Body of pancreas (tissue), 4 donors: Measurements from ENCODE around the gene PHLDA1. TPM values are rescaled to one million over a fixed set of nuclear protein-coding genes. Genes with fewer than 3 reads are reported as not detected.

Experiments
- ATAC-seq: fragments of 150-250 bp; one replicate; pipeline ENCODE4 v1.9.1; 2016
- DNase-seq, 4 donors: peaks; one replicate each; pipeline ENCODE4 v3.0.0-alpha.2; 2019
- H3K27ac ChIP-seq, 4 donors: fragments of 200-600 bp; sonication (generic); 1 replicate in 3 of 4; 2 replicates in 1 of 4; pipeline versions ENCODE4 v1.5.1 to v1.6.1; 2016 to 2019; ENCODE audit warnings: mild to moderate bottlenecking in 1 of 4, mixed read lengths in 1 of 4, moderate library complexity in 1 of 4
- H3K27me3 ChIP-seq, 2 donors: fragments of 200-600 bp; sonication (generic); one replicate each; pipeline ENCODE4 v1.6.0; 2016; ENCODE audit warnings: mild to moderate bottlenecking in 1 of 2
- H3K36me3 ChIP-seq, 2 donors: fragments of 200-600 bp; sonication (generic); replicated peaks in 1 of 2; 2 replicates each; pipeline ENCODE4 v1.5.1; 2016; ENCODE audit warnings: low read depth in 2 of 2; ENCODE audit not compliant: insufficient read depth in 1 of 2
- H3K4me1 ChIP-seq: fragments of 200-600 bp; sonication (generic); one replicate; pipeline ENCODE4 v1.6.0; 2016
- H3K4me3 ChIP-seq, 2 donors: fragments of 200-600 bp; sonication (generic); 1 replicate in 1 of 2; 2 replicates in 1 of 2; pipeline ENCODE4 v1.5.1; 2016 to 2019
- H3K9me3 ChIP-seq, 3 donors: fragments of 200-600 bp; sonication (generic); 1 replicate in 2 of 3; 2 replicates in 1 of 3; pipeline ENCODE4 v1.5.1; 2016
- CTCF ChIP-seq, 7 experiments: fragments of 450-650 bp in 4 of 7; fragments of 200-600 bp in 3 of 7; sonication (generic) in 3 of 7; IDR thresholded peaks; one replicate each; pipeline ENCODE4 v1.5.1; 2016 to 2019; ENCODE audit warnings: antibody characterized with exemption in 7 of 7
- POLR2A ChIP-seq, 3 donors: fragments of 450-650 bp; IDR thresholded peaks; one replicate each; pipeline ENCODE4 v1.6.1; 2016; ENCODE audit warnings: antibody characterized with exemption in 3 of 3, mild to moderate bottlenecking in 2 of 3
- WGBS, 2 donors: methylation state at CpG; one replicate each; pipeline ENCODE4 v1.1.5; 2017; 5-methylcytosine and 5-hydroxymethylcytosine counted together
- intact Hi-C: fragments of 100-400 bp; cut with DNase I; formaldehyde crosslinking; loops from one replicate; pipeline ENCODE4 v1.15.1; 2023
- total RNA-seq, 2 donors: library from RNA; depleted of rRNA; stranded (reverse); fragments of >200 nt; gene quantifications; one replicate each; pipeline ENCODE4 v1.1.0, GENCODE V29; 2016

Gene PHLDA1
- total RNA-seq, 2 donors from 2014 or later = 11.9 to 22.4 TPM

GRCh38 chr12:76025601-76026575 is 5.7 kb downstream of the PHLDA1 start:
- H3K27ac ChIP-seq = peak overlapping the region in 2 of 4 donors; percentile 7 to 15

GRCh38 chr12:76024942-76025600 is 6.5 kb downstream of the PHLDA1 start:
- intact Hi-C loops = no loop called here
- Histone ChIP-seq H3K4me1 (peaks cover 25% of the 10 kb centered on the region), H3K27me3 (no peaks in the 10 kb centered on the region), H3K4me3 (no peak overlapping the region), H3K27ac (peak overlapping the region in 1 of 4 donors; percentile 7), H3K36me3 (no peaks in the 10 kb centered on the region), H3K9me3 (no peaks in the 10 kb centered on the region)
- no peak for DNase-seq
- TF ChIP-seq POLR2A (IDR thresholded peaks at IDR 0.05) (no peak), CTCF (IDR thresholded peaks at IDR 0.05) (no peak)
- 53 to 55% methylated on average over 3 of the region's 3 CpGs for WGBS, 2 donors
- ATAC-seq = no peak

More at GRCh38 chr12:76025601-76026575, 5.7 kb downstream of the PHLDA1 start:
- H3K9me3 ChIP-seq = no peaks in the 10 kb centered on the region
- 49 to 62% methylated on average over 7 of the region's 7 CpGs for WGBS, 2 donors
- H3K27me3 ChIP-seq = no peaks in the 10 kb centered on the region
- H3K4me1 ChIP-seq = peaks cover 22% of the 10 kb centered on the region
- no peaks in the 10 kb centered on the region for H3K36me3 ChIP-seq
- no peak for TF ChIP-seq CTCF (IDR thresholded peaks at IDR 0.05)
- DNase-seq = no peak
- ATAC-seq = no peak
- intact Hi-C loops = no loop called here
- H3K4me3 ChIP-seq = no peak overlapping the region

- Histone ChIP-seq H3K4me3 (no peak overlapping the region), H3K27me3 (no peaks in the 10 kb centered on the region), H3K9me3 (no peaks in the 10 kb centered on the region), H3K4me1 (peaks cover 25% of the 10 kb centered on the region), H3K36me3 (no peaks in the 10 kb centered on the region), H3K27ac (no peak overlapping the region)
- ATAC-seq (no peak), DNase-seq (no peak)
- TF ChIP-seq POLR2A (IDR thresholded peaks at IDR 0.05) (no peak), CTCF (IDR thresholded peaks at IDR 0.05) (no peak)
- intact Hi-C loops = no loop called here
- 81 to 84% methylated on average over 8 of the region's 8 CpGs for WGBS, 2 donors
Observed at GRCh38 chr12:76024102-76024781, 7.3 kb downstream of the PHLDA1 start.

- WGBS, 2 donors = 88 to 100% methylated on average over 1 to 2 of the region's 2 CpGs
- TF ChIP-seq CTCF (IDR thresholded peaks at IDR 0.05) (no peak), POLR2A (IDR thresholded peaks at IDR 0.05) (no peak)
- DNase-seq = no peak
- H3K9me3 ChIP-seq = no peaks in the 10 kb centered on the region
- peaks cover 18% of the 10 kb centered on the region for H3K4me1 ChIP-seq
- intact Hi-C loops = no loop called here
- no peak overlapping the region for H3K4me3 ChIP-seq
- H3K36me3 ChIP-seq = no peaks in the 10 kb centered on the region
- no peak for ATAC-seq
- H3K27me3 ChIP-seq = no peaks in the 10 kb centered on the region
- H3K27ac ChIP-seq = no peak overlapping the region
Observed at GRCh38 chr12:76023069-76023690, 8.4 kb downstream of the PHLDA1 start.
